ENCODE data around the gene BLOC1S3. TPM values are rescaled to one million over a fixed set of nuclear protein-coding genes. Genes with fewer than 3 reads are reported as not detected.
A peak's percentile ranks its signal among the peaks of the same experiment; 100 is the strongest.

The BLOC1S3 gene
- total and polyA plus RNA-seq, 2 of the 13 experiments (the other 11 are each of a cell fraction or from before 2014, with no cell fraction given), result 4.3 to 4.8 TPM

DNA sequence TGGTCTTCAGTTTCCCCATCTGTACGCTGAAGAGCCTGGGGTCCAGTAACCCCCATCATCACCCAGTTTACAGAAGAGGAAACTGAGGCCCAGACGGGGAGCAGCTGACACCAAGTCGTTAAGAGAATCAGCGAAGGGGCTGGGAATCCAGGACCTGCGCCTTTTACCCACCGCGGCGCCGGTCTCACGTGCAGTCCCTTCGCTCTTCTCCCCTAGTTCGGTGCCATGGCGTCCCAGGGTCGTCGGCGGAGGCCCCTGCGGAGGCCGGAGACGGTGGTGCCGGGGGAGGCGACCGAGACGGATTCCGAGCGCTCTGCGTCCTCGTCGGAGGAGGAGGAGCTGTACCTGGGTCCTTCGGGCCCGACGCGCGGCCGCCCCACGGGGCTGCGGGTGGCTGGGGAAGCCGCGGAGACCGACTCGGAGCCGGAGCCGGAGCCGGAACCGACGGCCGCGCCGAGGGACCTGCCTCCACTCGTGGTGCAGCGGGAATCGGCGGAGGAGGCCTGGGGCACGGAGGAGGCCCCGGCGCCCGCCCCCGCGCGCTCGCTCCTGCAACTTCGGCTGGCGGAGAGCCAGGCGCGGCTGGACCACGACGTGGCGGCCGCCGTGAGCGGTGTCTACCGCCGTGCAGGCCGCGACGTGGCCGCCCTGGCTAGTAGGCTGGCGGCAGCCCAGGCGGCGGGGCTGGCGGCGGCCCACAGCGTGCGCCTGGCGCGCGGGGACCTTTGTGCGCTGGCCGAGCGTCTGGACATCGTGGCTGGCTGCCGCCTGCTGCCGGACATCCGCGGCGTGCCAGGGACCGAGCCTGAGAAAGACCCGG, 698 bp downstream of the BLOC1S3 start (continued):
- TF ChIP-seq CCAR2 (optimal IDR thresholded peaks at IDR 0.05; ENCODE audit: low read depth, low read length) (no peak), STAT5B (CRISPR knock-in tag; IDR thresholded peaks at IDR 0.05) (no peak), SRSF1 (optimal IDR thresholded peaks at IDR 0.05; ENCODE audit: low read depth, low read length) (no peak), ZNF232 (CRISPR knock-in tag; IDR thresholded peaks at IDR 0.05; ENCODE audit: borderline replicate concordance) (0 out of 2 replicates have a peak, but pooled peaks have one; percentile 3), ZNF207 (IDR thresholded peaks at IDR 0.05; ENCODE audit: borderline replicate concordance) (no peak), ONECUT2 (CRISPR knock-in tag; IDR thresholded peaks at IDR 0.05) (no peak), ZNF382 (CRISPR knock-in tag; IDR thresholded peaks at IDR 0.05; ENCODE audit: borderline replicate concordance) (no peak), ZNF546 (CRISPR knock-in tag; conservative IDR thresholded peaks at IDR 0.05) (no peak), FOXK1 (CRISPR knock-in tag; IDR thresholded peaks at IDR 0.05; ENCODE audit: borderline replicate concordance, low read depth) (no peak), ZIK1 (CRISPR knock-in tag; IDR thresholded peaks at IDR 0.05; ENCODE audit: borderline replicate concordance, low read depth) (no peak; the same call in 1 of the 2 replicates), ZNF138 (CRISPR knock-in tag; IDR thresholded peaks at IDR 0.05; ENCODE audit: low read depth) (0 out of 2 replicates have a peak, but pooled peaks have one; percentile 28), IRF2 (CRISPR knock-in tag; IDR thresholded peaks at IDR 0.05) (no peak), SATB2 (CRISPR knock-in tag; IDR thresholded peaks at IDR 0.05) (0 out of 2 replicates have a peak, but pooled peaks have one; percentile 15), NPAS2 (CRISPR knock-in tag; IDR thresholded peaks at IDR 0.05; ENCODE audit: borderline replicate concordance) (no peak), ZBTB1 (CRISPR knock-in tag; IDR thresholded peaks at IDR 0.05; ENCODE audit: borderline replicate concordance) (no peak), NRL (CRISPR knock-in tag; IDR thresholded peaks at IDR 0.05; ENCODE audit: borderline replicate concordance) (no peak; the same call in 1 of the 2 replicates)
- TF ChIP-seq, protein P1, sequence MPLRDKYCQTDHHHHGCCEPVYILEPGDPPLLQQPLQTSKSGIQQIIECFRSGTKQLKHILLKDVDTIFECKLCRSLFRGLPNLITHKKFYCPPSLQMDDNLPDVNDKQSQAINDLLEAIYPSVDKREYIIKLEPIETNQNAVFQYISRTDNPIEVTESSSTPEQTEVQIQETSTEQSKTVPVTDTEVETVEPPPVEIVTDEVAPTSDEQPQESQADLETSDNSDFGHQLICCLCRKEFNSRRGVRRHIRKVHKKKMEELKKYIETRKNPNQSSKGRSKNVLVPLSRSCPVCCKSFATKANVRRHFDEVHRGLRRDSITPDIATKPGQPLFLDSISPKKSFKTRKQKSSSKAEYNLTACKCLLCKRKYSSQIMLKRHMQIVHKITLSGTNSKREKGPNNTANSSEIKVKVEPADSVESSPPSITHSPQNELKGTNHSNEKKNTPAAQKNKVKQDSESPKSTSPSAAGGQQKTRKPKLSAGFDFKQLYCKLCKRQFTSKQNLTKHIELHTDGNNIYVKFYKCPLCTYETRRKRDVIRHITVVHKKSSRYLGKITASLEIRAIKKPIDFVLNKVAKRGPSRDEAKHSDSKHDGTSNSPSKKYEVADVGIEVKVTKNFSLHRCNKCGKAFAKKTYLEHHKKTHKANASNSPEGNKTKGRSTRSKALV (CRISPR knock-in tag; IDR thresholded peaks at IDR 0.05), result no peak; the same call in 1 of the 2 replicates
- TF ChIP-seq, protein P2, sequence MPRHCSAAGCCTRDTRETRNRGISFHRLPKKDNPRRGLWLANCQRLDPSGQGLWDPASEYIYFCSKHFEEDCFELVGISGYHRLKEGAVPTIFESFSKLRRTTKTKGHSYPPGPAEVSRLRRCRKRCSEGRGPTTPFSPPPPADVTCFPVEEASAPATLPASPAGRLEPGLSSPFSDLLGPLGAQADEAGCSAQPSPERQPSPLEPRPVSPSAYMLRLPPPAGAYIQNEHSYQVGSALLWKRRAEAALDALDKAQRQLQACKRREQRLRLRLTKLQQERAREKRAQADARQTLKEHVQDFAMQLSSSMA (CRISPR knock-in tag; IDR thresholded peaks at IDR 0.05), result no peak
- TF ChIP-seq, protein P3, sequence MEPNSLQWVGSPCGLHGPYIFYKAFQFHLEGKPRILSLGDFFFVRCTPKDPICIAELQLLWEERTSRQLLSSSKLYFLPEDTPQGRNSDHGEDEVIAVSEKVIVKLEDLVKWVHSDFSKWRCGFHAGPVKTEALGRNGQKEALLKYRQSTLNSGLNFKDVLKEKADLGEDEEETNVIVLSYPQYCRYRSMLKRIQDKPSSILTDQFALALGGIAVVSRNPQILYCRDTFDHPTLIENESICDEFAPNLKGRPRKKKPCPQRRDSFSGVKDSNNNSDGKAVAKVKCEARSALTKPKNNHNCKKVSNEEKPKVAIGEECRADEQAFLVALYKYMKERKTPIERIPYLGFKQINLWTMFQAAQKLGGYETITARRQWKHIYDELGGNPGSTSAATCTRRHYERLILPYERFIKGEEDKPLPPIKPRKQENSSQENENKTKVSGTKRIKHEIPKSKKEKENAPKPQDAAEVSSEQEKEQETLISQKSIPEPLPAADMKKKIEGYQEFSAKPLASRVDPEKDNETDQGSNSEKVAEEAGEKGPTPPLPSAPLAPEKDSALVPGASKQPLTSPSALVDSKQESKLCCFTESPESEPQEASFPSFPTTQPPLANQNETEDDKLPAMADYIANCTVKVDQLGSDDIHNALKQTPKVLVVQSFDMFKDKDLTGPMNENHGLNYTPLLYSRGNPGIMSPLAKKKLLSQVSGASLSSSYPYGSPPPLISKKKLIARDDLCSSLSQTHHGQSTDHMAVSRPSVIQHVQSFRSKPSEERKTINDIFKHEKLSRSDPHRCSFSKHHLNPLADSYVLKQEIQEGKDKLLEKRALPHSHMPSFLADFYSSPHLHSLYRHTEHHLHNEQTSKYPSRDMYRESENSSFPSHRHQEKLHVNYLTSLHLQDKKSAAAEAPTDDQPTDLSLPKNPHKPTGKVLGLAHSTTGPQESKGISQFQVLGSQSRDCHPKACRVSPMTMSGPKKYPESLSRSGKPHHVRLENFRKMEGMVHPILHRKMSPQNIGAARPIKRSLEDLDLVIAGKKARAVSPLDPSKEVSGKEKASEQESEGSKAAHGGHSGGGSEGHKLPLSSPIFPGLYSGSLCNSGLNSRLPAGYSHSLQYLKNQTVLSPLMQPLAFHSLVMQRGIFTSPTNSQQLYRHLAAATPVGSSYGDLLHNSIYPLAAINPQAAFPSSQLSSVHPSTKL (CRISPR knock-in tag; IDR thresholded peaks at IDR 0.05), result no peak
- TF ChIP-seq, protein P4, sequence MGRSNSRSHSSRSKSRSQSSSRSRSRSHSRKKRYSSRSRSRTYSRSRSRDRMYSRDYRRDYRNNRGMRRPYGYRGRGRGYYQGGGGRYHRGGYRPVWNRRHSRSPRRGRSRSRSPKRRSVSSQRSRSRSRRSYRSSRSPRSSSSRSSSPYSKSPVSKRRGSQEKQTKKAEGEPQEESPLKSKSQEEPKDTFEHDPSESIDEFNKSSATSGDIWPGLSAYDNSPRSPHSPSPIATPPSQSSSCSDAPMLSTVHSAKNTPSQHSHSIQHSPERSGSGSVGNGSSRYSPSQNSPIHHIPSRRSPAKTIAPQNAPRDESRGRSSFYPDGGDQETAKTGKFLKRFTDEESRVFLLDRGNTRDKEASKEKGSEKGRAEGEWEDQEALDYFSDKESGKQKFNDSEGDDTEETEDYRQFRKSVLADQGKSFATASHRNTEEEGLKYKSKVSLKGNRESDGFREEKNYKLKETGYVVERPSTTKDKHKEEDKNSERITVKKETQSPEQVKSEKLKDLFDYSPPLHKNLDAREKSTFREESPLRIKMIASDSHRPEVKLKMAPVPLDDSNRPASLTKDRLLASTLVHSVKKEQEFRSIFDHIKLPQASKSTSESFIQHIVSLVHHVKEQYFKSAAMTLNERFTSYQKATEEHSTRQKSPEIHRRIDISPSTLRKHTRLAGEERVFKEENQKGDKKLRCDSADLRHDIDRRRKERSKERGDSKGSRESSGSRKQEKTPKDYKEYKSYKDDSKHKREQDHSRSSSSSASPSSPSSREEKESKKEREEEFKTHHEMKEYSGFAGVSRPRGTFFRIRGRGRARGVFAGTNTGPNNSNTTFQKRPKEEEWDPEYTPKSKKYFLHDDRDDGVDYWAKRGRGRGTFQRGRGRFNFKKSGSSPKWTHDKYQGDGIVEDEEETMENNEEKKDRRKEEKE (IDR thresholded peaks at IDR 0.05), result no peak

Data from HepG2 (cell line).